Sciatic nerve (tissue), 2 donors: ENCODE data around the gene MYO3B. TPM values are rescaled to one million over a fixed set of nuclear protein-coding genes. Genes with fewer than 3 reads are reported as not detected.
"Not testable (repeated sequence)": the region's sequence is repeated elsewhere in the genome, so short reads cannot be mapped to it uniquely, and the experiment has no call there.

Experiments
- ATAC-seq: fragments of 200-7000 bp; cut with Tn5 transposase; one replicate; pipeline ENCODE4 v1.9.1; 2020; ENCODE audit warnings: mild to moderate bottlenecking, moderate library complexity
- DNase-seq: peaks from one replicate; pipeline ENCODE4 v3.0.0-alpha.2; 2020; ENCODE audit warnings: low spot score
- intact Hi-C: fragments of 100-400 bp; cut with DNase I; formaldehyde crosslinking; loops from one replicate; pipeline ENCODE4 v1.14.2; 2022
- total RNA-seq: library from RNA; stranded (reverse); fragmentation: NEBNext Ultra II Directional; extraction: Animal tissue kit (Norgen Biotek cat#: 25700); gene quantifications from one replicate; pipeline ENCODE4 v1.2.1, GENCODE V29; 2021
- donor health status: DM: no; HTN: no; CAD: no.
- donor health status: DM: no; HTN: no; CAD: no.

MYO3B gene
- total RNA-seq, 1 donor from 2014 or later: 0.13 TPM

GRCh38 chr2:170277951-170278350 lies 100.0 kb downstream of the MYO3B start:
- ATAC-seq: no peak
- intact Hi-C loops: no loop called here
- no peak for DNase-seq

- intact Hi-C loops, DNase-seq, ATAC-seq: not testable (repeated sequence)
Observed at GRCh38 chr2:170279615-170280014, 101.7 kb downstream of the MYO3B start.

- DNase-seq (no peak), ATAC-seq (no peak)
- intact Hi-C loops: no loop called here
Observed at GRCh38 chr2:170282851-170283250, 104.9 kb downstream of the MYO3B start.

GRCh38 chr2:170284205-170284604 lies 106.3 kb downstream of the MYO3B start:
- ATAC-seq: no peak
- intact Hi-C loops: no loop called here
- DNase-seq: no peak

GRCh38 chr2:170288859-170289258 lies 110.9 kb downstream of the MYO3B start:
- ATAC-seq: no peak
- intact Hi-C loops: no loop called here
- no peak for DNase-seq

- no peak for DNase-seq
- intact Hi-C loops: no loop called here
- no peak for ATAC-seq
Observed at GRCh38 chr2:170291474-170291873, 113.5 kb downstream of the MYO3B start.

GRCh38 chr2:170292415-170292814 lies 114.5 kb downstream of the MYO3B start:
- ATAC-seq (no peak), DNase-seq (no peak)
- intact Hi-C loops: no loop called here

- DNase-seq: no peak
- intact Hi-C loops: no loop called here
- ATAC-seq: no peak
Observed at GRCh38 chr2:170297496-170297895, 119.5 kb downstream of the MYO3B start.

GRCh38 chr2:170298115-170298514 lies 120.2 kb downstream of the MYO3B start:
- DNase-seq: no peak
- ATAC-seq: no peak
- intact Hi-C loops: no loop called here

GRCh38 chr2:170298861-170299429 lies 121.0 kb downstream of the MYO3B start:
- ATAC-seq (no peak), DNase-seq (no peak)
- intact Hi-C loops: no loop called here

GRCh38 chr2:170300993-170301392 lies 123.0 kb downstream of the MYO3B start:
- intact Hi-C loops: no loop called here
- DNase-seq (no peak), ATAC-seq (no peak)

GRCh38 chr2:170301626-170302025 lies 123.7 kb downstream of the MYO3B start:
- intact Hi-C loops: no loop called here
- no peak for ATAC-seq

GRCh38 chr2:170305711-170306110 lies 127.8 kb downstream of the MYO3B start:
- intact Hi-C loops: no loop called here
- ATAC-seq (no peak), DNase-seq (no peak)

More at GRCh38 chr2:170301626-170302025, 123.7 kb downstream of the MYO3B start:
- no peak for DNase-seq

- ATAC-seq (no peak), DNase-seq (no peak)
- intact Hi-C loops: no loop called here
Observed at GRCh38 chr2:170306293-170306873, 128.4 kb downstream of the MYO3B start.

GRCh38 chr2:170307052-170307451 lies 129.1 kb downstream of the MYO3B start:
- DNase-seq (no peak), ATAC-seq (no peak)
- intact Hi-C loops: no loop called here

- ATAC-seq (no peak), DNase-seq (no peak)
- intact Hi-C loops: no loop called here
Observed at GRCh38 chr2:170307555-170308351, 129.8 kb downstream of the MYO3B start.

GRCh38 chr2:170310876-170311502 lies 133.0 kb downstream of the MYO3B start:
- ATAC-seq: no peak
- intact Hi-C loops: no loop called here

GRCh38 chr2:170313347-170313991 lies 135.5 kb downstream of the MYO3B start:
- ATAC-seq (no peak), DNase-seq (no peak)
- intact Hi-C loops: no loop called here

More at GRCh38 chr2:170310876-170311502, 133.0 kb downstream of the MYO3B start:
- no peak for DNase-seq

GRCh38 chr2:170313992-170314348 lies 136.0 kb downstream of the MYO3B start:
- intact Hi-C loops: no loop called here
- DNase-seq (no peak), ATAC-seq (no peak)
